GM18861 (cell line): ENCODE measurements around the gene PAPPA2.
"Not testable (repeated sequence)": the region's sequence is repeated elsewhere in the genome, so short reads cannot be mapped to it uniquely, and the experiment has no call there.

Experiments used
- ATAC-seq: cut with Tn5 transposase; IDR thresholded peaks from one replicate; pipeline ENCODE4 v1.9.1; 2021; ENCODE audit not compliant: unreplicated experiment

The PAPPA2 gene

GRCh38 chr1:176462674-176463378 is at the start of gene PAPPA2:
TSS of gene PAPPA2 (plus strand) at chr1:176463175. CDS start at chr1:176556323, 93,148 bp downstream.
- ATAC-seq: no peak

GRCh38 chr1:176416777-176417176 is 46.2 kb upstream of the PAPPA2 start:
- no peak for ATAC-seq

- ATAC-seq: not testable (repeated sequence)
Measured at GRCh38 chr1:176419608-176420007, 43.4 kb upstream of the PAPPA2 start.

DNA sequence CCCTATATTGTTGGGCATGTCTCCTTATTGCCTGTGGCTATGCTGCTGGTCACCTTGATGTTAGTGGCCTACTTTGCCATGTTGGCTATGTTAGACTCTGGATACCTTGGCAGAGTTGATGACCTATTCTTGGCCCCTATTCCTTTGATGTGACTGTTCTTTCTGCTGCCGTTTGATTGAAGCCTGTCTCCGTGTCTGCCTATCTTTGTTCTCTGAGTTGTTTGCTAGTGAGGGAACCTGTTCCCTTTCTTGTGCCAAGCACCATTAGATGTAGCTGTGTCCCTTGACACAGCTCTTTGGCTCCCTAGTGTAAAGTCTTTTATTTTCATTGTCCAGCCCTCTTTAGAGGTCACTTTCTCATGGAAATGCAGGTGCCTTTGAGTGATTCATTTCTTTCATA is 28.7 kb upstream of the PAPPA2 start:
- ATAC-seq: no peak

DNA sequence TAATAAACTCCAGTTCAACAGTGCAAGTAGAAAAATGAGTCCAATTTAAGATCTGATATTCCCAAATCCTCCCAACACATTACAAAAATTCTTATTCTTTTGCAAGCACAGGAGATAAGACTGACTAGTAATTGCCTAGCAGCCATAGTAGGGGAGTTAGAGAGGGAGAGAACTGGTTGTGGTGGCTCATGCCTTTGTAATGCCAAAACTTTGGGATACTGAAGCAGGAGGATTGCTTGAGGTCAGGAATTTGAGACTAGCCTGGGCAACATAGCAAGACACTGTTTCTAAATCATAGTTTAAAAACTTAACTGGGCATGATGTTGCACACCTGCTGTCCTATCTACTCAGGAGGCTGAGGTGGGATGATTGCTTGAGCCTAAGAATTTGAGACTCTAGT is 26.7 kb upstream of the PAPPA2 start:
- ATAC-seq: no peak

DNA sequence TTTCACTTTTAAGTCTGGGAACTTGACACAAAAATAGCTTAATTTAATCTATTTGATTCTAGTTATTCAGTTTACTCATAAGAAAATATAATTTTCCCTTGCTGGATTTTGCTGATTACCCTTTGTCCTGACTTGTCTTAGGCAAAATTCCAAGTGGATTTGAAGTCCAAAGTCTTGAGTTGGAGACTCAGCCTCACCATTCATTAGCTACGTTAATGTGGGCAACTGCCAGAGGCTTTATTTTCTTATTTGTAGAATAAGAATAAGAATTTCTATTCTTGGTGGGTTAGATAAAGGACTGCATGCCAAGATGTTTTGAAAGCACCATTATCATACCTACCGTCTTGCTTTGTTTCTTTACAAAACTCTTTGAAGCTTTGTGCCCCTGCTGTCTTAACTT is 22.8 kb upstream of the PAPPA2 start:
- ATAC-seq: no peak

DNA sequence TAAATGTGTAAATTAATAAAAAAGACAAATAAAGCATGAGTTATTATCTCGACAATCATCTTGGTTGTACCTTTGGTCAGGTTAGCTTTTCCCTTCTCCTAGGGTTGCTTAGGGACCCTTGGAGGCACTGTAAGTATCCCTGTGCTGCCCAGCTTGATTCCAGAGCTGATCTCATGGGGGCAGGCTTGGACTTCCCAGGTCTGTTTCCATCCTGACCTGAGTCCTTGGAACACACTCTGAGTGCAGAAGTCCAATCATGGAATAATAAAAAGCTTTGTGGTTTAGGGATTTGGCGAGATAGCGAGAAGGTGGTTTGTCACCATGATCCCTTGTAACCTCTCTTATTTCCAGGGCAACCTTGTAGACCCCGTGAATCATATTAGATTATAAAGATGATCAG is 18.7 kb upstream of the PAPPA2 start:
- no peak for ATAC-seq

DNA sequence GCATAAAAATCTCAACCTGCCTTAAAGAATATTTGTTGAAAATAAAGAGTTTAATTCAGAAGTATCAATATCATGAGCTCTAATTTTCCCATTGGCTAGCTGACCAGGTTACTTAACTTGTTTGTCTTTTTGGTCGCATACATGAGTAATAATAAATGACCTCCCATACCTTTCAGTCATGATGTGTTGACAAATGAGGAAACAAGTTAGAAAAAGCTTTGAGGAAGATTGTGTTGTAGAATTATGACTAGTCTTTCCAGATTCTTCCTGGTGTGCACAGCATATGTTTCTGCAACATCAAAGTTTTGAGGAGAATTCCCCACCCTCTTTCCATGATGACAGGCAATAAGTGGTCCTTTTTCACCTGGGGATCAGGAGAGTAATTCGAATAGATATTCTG is 17.6 kb upstream of the PAPPA2 start:
- ATAC-seq: no peak

- ATAC-seq: no peak
Measured at GRCh38 chr1:176448340-176448739, 14.6 kb upstream of the PAPPA2 start.

GRCh38 chr1:176450526-176450925 is 12.4 kb upstream of the PAPPA2 start:
- no peak for ATAC-seq

- not testable (repeated sequence) for ATAC-seq
Measured at GRCh38 chr1:176451741-176452140, 11.2 kb upstream of the PAPPA2 start.

- no peak for ATAC-seq
Measured at GRCh38 chr1:176456795-176457194, 6.2 kb upstream of the PAPPA2 start.

GRCh38 chr1:176460544-176461336 is 2.2 kb upstream of the PAPPA2 start:
- ATAC-seq: no peak

DNA sequence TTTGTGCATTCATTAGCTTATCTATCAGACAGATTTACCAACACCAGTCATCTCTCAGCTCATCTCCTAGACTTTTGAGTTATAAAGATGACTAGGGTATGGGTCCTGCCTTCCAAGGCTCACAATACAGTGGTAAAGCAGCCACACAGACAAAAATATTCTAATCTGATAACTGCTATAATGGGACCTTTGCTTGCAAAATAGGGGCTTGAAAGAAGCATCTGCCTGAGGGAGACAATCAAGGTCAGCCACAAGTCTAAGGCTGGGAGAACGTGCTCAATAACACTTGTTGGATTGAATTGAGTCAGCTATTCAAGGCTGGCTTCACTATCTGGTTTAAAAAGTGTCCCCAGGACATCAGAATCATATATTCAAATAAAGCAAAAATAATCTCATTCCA is 1.4 kb upstream of the PAPPA2 start:
- no peak for ATAC-seq

DNA sequence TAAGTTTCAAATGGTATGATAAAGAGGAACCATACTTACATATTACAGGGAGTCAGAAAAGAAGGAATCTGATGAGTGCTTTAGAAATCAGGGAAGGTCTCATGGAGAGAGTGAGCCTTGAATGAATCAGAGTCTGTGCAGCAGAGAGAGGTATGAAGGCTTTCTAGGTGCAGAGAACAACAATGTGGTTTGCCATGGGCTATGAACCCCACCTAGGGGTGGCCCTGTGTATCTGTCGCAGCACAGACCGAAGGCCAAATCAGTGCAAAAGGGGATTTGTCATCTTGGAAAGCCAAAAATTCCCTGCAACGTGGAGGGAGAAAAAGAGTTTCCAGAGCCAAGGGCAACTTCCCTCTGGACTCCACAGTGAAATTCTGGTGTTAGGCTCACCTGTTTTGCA is 3.5 kb downstream of the PAPPA2 start:
- ATAC-seq: no peak

- ATAC-seq: no peak
Measured at GRCh38 chr1:176469450-176470010, 6.6 kb downstream of the PAPPA2 start.

DNA sequence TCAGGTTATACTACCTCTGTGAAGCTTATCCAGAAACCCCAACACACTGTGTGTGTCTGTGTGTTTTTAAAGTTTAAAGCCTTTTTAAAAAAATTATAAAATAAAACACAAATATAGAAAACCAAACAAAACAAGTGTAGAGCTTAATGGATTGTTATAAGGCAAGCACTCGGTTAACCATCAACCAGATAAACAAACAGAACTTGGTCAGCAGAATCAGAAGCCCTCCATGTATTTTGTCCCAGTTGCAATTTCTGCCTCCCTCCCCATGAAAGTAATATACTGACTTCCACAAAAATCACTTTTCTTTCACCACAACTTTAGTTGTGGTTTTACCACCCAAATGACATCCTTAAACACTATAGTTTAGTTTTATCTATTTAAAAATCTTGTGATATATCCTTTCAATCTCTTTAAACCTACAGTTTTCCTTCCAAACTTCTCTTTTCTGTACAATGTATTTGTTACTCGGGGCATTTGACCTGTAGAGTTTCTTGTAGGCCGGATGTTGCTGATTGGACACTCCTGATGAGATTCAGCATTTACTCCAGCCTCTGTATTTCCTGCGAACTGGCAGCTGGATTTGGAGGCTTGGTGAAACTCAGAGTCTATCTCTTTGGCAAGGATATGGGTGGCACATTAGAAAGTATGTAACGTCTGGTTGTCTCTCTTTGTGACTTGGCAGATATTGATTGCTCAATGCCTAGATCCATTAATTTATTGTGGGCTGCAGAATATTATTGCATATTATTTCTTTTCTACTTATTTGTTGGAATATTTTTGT is 8.6 kb downstream of the PAPPA2 start:
- ATAC-seq: no peak

DNA sequence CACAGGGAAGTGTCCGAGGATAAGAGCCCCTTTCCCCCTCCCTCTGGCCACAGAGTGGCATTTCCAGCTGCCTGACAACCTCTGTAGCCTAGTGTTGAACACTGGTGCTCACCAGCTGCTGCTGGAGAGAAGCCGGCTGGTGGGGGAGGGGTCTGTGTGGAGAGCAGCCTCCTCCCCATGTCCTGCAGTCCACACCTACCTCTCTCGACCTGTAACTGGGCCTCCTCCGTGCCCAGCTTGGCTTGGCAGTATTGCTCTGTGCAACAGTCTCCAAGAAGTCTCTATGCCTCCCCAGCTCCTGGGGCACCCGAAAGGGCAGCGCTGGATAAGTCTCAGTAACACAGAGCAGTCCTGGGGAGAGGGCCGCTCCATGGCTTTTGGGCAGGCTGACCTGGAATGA is 17.0 kb downstream of the PAPPA2 start:
- ATAC-seq: no peak

DNA sequence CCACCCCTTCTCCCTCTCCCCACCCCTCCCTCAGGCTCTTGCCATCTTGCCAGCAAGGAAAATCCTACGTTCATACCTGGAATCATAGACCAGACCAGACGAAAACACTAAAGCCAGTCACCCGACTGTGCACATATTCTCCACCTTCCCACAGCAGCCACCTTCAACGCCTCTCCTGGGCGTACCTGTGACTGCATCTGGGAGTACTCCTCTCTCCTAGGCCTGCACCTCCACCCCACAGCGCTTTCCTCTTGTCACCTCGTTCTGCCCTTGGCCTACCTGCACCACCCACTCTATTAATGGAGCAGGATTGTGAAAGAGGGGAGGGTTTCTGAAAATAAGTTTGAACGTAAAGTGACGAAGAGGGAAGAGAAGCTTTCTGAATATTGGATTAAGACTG is 17.8 kb downstream of the PAPPA2 start:
- ATAC-seq: no peak

DNA sequence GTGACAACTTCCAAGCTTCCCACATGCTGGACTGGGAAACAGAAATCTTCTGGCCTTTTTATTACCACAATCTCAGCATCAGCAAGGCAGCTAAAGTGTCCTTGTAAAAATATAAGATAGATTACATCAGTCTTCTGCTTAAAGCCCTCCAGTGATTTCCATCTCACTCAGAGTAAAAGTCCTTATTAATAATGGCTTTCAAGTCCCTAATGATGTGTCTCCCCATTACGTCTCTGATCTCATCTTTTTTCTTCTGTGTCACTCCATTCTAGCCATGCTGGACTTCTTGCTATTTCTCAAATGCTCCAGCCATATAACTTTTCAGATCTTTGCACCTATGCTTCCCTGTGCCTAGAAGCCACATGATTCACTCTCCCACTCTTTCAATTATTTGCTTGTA is 22.1 kb downstream of the PAPPA2 start:
- ATAC-seq: no peak

- no peak for ATAC-seq
Measured at GRCh38 chr1:176494436-176494835, 31.5 kb downstream of the PAPPA2 start.
